GM12864 (cell line): ENCODE results near the gene PAF1.

Experiments used
- DNase-seq: peaks from one replicate; pipeline ENCODE4 v3.0.0-alpha.2; 2011; ENCODE audit warnings: low read depth
- H3K4me3 ChIP-seq: 2 replicates; pipeline ENCODE4 v1.5.1; 2011; ENCODE audit warnings: mild to moderate bottlenecking, low read depth, low read length, control low read depth
- TF ChIP-seq, protein P1 (sequence below): IDR thresholded peaks from 2 replicates; pipeline ENCODE4 v1.5.1; 2011; ENCODE audit warnings: low read depth, mild to moderate bottlenecking, moderate library complexity, low read length, control low read depth, inconsistent platforms; ENCODE audit errors: missing control alignments

Gene PAF1

DNA sequence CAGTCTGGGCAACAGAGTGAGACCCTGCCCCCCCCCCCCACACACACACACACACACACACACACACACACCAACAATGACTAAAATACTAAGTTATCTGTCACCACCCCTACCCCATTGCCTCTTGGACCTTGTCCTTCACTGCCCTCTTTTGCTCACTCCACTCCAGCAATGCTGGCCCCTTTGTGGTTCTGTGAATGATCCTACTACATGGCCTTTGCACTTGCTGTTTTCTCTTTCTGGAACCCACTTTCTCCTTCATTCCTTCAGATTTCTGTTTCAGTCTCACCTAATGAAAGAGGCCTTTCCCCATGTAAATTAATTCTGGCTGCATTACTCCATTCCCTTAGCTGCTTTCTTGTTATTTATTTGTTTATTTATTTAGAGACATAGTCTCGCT is 51.2 kb downstream of the PAF1 start:
- no peak overlapping the region for H3K4me3 ChIP-seq
- DNase-seq: no peak
- TF ChIP-seq, protein P1, sequence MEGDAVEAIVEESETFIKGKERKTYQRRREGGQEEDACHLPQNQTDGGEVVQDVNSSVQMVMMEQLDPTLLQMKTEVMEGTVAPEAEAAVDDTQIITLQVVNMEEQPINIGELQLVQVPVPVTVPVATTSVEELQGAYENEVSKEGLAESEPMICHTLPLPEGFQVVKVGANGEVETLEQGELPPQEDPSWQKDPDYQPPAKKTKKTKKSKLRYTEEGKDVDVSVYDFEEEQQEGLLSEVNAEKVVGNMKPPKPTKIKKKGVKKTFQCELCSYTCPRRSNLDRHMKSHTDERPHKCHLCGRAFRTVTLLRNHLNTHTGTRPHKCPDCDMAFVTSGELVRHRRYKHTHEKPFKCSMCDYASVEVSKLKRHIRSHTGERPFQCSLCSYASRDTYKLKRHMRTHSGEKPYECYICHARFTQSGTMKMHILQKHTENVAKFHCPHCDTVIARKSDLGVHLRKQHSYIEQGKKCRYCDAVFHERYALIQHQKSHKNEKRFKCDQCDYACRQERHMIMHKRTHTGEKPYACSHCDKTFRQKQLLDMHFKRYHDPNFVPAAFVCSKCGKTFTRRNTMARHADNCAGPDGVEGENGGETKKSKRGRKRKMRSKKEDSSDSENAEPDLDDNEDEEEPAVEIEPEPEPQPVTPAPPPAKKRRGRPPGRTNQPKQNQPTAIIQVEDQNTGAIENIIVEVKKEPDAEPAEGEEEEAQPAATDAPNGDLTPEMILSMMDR: no peak

DNA sequence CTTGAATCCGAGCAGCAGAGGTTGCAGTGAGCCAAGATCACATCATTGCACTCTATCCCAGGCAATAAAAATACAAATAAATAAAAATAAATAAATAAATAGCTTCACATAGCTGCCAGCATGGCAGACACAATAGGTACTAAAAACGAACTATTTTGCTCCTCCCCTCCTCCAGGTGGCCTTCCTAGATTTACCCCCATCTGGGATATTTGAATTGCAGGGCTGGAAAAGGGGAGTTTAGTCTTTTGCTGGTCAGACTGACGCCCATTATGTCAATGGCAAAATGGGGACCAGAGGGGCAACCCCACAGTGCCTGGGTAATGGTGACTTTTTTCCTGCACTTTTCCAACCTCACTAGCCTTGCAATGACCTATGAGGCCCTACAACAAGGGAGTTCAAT is 54.4 kb downstream of the PAF1 start:
- no peak for DNase-seq
- H3K4me3 ChIP-seq: no peak overlapping the region; the same call in 1 of the 2 replicates
- TF ChIP-seq, protein P1: no peak
